Panc1 (cell line): Measurements from ENCODE around the gene MPPED2. TPM values are rescaled to one million over a fixed set of nuclear protein-coding genes. Genes with fewer than 3 reads are reported as not detected.

Experiments used
- ATAC-seq: fragments of 200-7000 bp; cut with Tn5 transposase; 2 replicates; pipeline ENCODE4 v1.9.1; 2020; ENCODE audit warnings: mild to moderate bottlenecking, moderate library complexity
- BruUV-seq: library from RNA; stranded (reverse); fragments of 400-500 nt; replicated peaks from 2 replicates; lab custom pipeline; 2021; lab: Mats Ljungman, UMichigan
- CTCF ChIA-PET: fragments of 300-600 bp; sonication (Branson Sonifier 250); formaldehyde crosslinking; loops from one replicate; lab custom pipeline; 2022; ENCODE audit warnings: antibody characterized with exemption; lab: Charles Lee
- POLR2A ChIA-PET: fragments of 300-600 bp; sonication (Branson Sonifier 250); formaldehyde crosslinking; loops from one replicate; lab custom pipeline; 2022; ENCODE audit warnings: antibody characterized with exemption; lab: Charles Lee
- DNase-seq: peaks from one replicate; pipeline ENCODE4 v3.0.0-alpha.2; 2010; ENCODE audit warnings: low read depth, low spot score
- H3K27ac ChIP-seq: 2 replicates; pipeline ENCODE4 v1.5.1; 2011; ENCODE audit warnings: mild to moderate bottlenecking, low read length, inconsistent platforms
- H3K27me3 ChIP-seq: fragments of 200-500 bp; sonication (Bioruptor generic); 2 replicates; pipeline ENCODE4 v1.6.0; 2014; ENCODE audit warnings: low read length, inconsistent platforms; ENCODE audit not compliant: control insufficient read depth, insufficient read depth
- H3K36me3 ChIP-seq: fragments of 200-500 bp; sonication (Bioruptor generic); 2 replicates; pipeline ENCODE4 v1.5.1; 2014; ENCODE audit warnings: inconsistent platforms, mild to moderate bottlenecking, low read length, moderate library complexity; ENCODE audit not compliant: control insufficient read depth, insufficient read depth
- H3K4me1 ChIP-seq: 2 replicates; pipeline ENCODE4 v1.5.1; 2011; ENCODE audit warnings: inconsistent platforms, mild to moderate bottlenecking, low read length, moderate library complexity; ENCODE audit not compliant: control insufficient read depth, insufficient read depth
- H3K4me3 ChIP-seq, 2 experiments: 2 replicates each; pipeline ENCODE4 v1.5.1; 2011 to 2012; ENCODE audit warnings: low read depth in 2 of 2, low read length in 2 of 2, mild to moderate bottlenecking in 2 of 2, inconsistent platforms in 1 of 2, moderate library complexity in 1 of 2
- H3K9me3 ChIP-seq: fragments of 200-500 bp; sonication (Bioruptor generic); 2 replicates; pipeline ENCODE4 v1.5.1; 2014; ENCODE audit warnings: low read depth, mild to moderate bottlenecking, inconsistent platforms, low read length, moderate library complexity; ENCODE audit not compliant: control insufficient read depth, insufficient read depth
- CTCF ChIP-seq: fragments of 450-650 bp; IDR thresholded peaks from 2 replicates; pipeline ENCODE4 v1.5.1; 2017; ENCODE audit warnings: mild to moderate bottlenecking
- POLR2AphosphoS5 ChIP-seq: IDR thresholded peaks from 2 replicates; pipeline ENCODE4 v1.6.1; 2012; ENCODE audit warnings: mild to moderate bottlenecking, low read depth, low read length, moderate library complexity
- SIN3A ChIP-seq: IDR thresholded peaks from 2 replicates; pipeline ENCODE4 v1.6.1; 2012; ENCODE audit warnings: low read depth, mild to moderate bottlenecking, low read length, moderate library complexity, borderline replicate concordance; ENCODE audit not compliant: insufficient read depth
- TCF7L2 ChIP-seq: IDR thresholded peaks from 2 replicates; pipeline ENCODE4 v1.6.1; 2011; ENCODE audit warnings: mild to moderate bottlenecking, low read depth, low read length, inconsistent platforms
- in situ Hi-C: cut with HindIII; loops from 2 replicates; pipeline ENCODE4 v1.10.0; 2016; ENCODE audit warnings: low sequenced_read_pairs, low pct_unique_long_range_greater_than_20kb
- intact Hi-C: fragments of 100-400 bp; cut with micrococcal nuclease; formaldehyde crosslinking; loops from one replicate; pipeline ENCODE4 v1.10.0; 2022; ENCODE audit not compliant: unreplicated experiment
- total RNA-seq: library from RNA; stranded (reverse); gene quantifications from one replicate; pipeline ENCODE4 v1.2.1, GENCODE V29; 2021; ENCODE audit not compliant: unreplicated experiment
- TF ChIP-seq, protein P1 (sequence below), 2 experiments: IDR thresholded peaks; 2 replicates each; pipeline ENCODE4 v1.6.1; 2011 to 2012; ENCODE audit warnings: low read depth in 2 of 2, control low read depth in 1 of 2, low read length in 1 of 2, mild to moderate bottlenecking in 1 of 2, moderate library complexity in 1 of 2; ENCODE audit not compliant: insufficient read depth in 1 of 2

Gene MPPED2
- total RNA-seq, 1 experiment from 2014 or later, result not detected

- no peak overlapping the region for H3K27ac ChIP-seq
- in situ Hi-C loops (no loop called here), intact Hi-C loops (no loop called here)
- no peak for DNase-seq
- H3K27me3 ChIP-seq, result no peaks in the 10 kb centered on the region
- no peaks in the 10 kb centered on the region for H3K36me3 ChIP-seq
- no peak for TF ChIP-seq CTCF
- no peak for TF ChIP-seq TCF7L2
- TF ChIP-seq, protein P1, sequence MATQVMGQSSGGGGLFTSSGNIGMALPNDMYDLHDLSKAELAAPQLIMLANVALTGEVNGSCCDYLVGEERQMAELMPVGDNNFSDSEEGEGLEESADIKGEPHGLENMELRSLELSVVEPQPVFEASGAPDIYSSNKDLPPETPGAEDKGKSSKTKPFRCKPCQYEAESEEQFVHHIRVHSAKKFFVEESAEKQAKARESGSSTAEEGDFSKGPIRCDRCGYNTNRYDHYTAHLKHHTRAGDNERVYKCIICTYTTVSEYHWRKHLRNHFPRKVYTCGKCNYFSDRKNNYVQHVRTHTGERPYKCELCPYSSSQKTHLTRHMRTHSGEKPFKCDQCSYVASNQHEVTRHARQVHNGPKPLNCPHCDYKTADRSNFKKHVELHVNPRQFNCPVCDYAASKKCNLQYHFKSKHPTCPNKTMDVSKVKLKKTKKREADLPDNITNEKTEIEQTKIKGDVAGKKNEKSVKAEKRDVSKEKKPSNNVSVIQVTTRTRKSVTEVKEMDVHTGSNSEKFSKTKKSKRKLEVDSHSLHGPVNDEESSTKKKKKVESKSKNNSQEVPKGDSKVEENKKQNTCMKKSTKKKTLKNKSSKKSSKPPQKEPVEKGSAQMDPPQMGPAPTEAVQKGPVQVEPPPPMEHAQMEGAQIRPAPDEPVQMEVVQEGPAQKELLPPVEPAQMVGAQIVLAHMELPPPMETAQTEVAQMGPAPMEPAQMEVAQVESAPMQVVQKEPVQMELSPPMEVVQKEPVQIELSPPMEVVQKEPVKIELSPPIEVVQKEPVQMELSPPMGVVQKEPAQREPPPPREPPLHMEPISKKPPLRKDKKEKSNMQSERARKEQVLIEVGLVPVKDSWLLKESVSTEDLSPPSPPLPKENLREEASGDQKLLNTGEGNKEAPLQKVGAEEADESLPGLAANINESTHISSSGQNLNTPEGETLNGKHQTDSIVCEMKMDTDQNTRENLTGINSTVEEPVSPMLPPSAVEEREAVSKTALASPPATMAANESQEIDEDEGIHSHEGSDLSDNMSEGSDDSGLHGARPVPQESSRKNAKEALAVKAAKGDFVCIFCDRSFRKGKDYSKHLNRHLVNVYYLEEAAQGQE (IDR thresholded peaks at IDR 0.05; ENCODE audit: insufficient read depth in 1 of 2, low read depth in 2 of 2, low read length in 1 of 2), result no peak
- H3K4me1 ChIP-seq, result no peaks in the 10 kb centered on the region
- ChIA-PET CTCF (no interaction called here), POLR2A (no interaction called here)
- BruUV-seq, result no TSS peak
- no peaks in the 10 kb centered on the region for H3K9me3 ChIP-seq
- H3K4me3 ChIP-seq, result no peak overlapping the region
- no peak for ATAC-seq
These were observed 120.5 kb downstream of the MPPED2 start for GRCh38 chr11:30465623-30466022.

DNA sequence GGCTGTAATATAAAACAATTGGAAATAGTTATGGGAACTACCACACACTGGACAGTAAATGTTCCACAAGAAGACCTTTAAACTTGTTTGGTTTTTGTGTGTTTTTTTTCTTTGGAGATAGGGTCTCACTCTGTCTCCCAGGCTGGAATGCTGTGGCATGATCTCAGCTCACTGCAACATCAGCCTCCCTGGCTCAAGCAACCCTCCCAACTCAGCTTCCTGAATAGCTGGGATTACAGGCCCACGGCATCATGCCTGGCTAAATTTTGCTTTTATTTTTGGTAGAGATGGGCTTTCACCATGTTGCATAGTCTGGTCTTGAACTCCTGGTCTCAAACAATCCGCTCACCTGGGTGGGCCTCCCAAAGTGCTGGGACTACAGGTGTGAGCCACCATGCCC lies 121.0 kb downstream of the MPPED2 start:
- in situ Hi-C loops, result no loop called here
- Histone ChIP-seq H3K36me3 (no peaks in the 10 kb centered on the region), H3K4me1 (no peaks in the 10 kb centered on the region), H3K27me3 (no peaks in the 10 kb centered on the region), H3K9me3 (no peaks in the 10 kb centered on the region), H3K27ac (no peak overlapping the region), H3K4me3 (no peak overlapping the region)
- BruUV-seq, result no TSS peak
- TF ChIP-seq TCF7L2 (no peak), CTCF (no peak), SIN3A (no peak), POLR2AphosphoS5 (no peak)
- TF ChIP-seq, protein P1 (IDR thresholded peaks at IDR 0.05; ENCODE audit: insufficient read depth in 1 of 2, low read depth in 2 of 2, low read length in 1 of 2), result no peak
- DNase-seq, result no peak
- ChIA-PET CTCF (no interaction called here), POLR2A (no interaction called here)
- no peak for ATAC-seq
- intact Hi-C loops, result no loop called here
